Esophagus muscularis mucosa (tissue), 3 donors: Measurements from ENCODE around the gene JARID2.

ENCODE experiments used
- EP300 ChIP-seq: sonication (generic); formaldehyde crosslinking; IDR thresholded peaks from one replicate; pipeline ENCODE4 v1.6.1; 2017; ENCODE audit warnings: antibody characterized with exemption
- POLR2AphosphoS5 ChIP-seq, 2 donors: sonication (generic); formaldehyde crosslinking; IDR thresholded peaks; one replicate each; pipeline ENCODE4 v1.6.1; 2017; ENCODE audit warnings: antibody characterized with exemption in 2 of 2

GRCh38 chr6:15485936-15486335 is 240.1 kb downstream of the JARID2 start:
- no peak for TF ChIP-seq EP300
- no peak for TF ChIP-seq POLR2AphosphoS5 (IDR thresholded peaks at IDR 0.05)
